ENCODE data around the gene NPTXR. TPM values are rescaled to one million over a fixed set of nuclear protein-coding genes. Genes with fewer than 3 reads are reported as not detected.

The NPTXR gene
- total RNA-seq, 4 donors from 2014 or later: 2.0 to 5.3 (median 3.6) TPM

- no peak for TF ChIP-seq CTCF (IDR thresholded peaks at IDR 0.05; ENCODE audit: low read depth)
These were observed 17.0 kb downstream of the NPTXR start for GRCh38 chr22:38826801-38827200.

- no peak for TF ChIP-seq CTCF (IDR thresholded peaks at IDR 0.05; ENCODE audit: low read depth)
These were observed 17.4 kb downstream of the NPTXR start for GRCh38 chr22:38826386-38826785.

GRCh38 chr22:38824585-38824984, 19.2 kb downstream of the NPTXR start:
- no peak for TF ChIP-seq CTCF (IDR thresholded peaks at IDR 0.05; ENCODE audit: low read depth)

GRCh38 chr22:38823637-38824036, 20.2 kb downstream of the NPTXR start:
- TF ChIP-seq CTCF (IDR thresholded peaks at IDR 0.05; ENCODE audit: low read depth): no peak

GRCh38 chr22:38823076-38823475, 20.8 kb downstream of the NPTXR start:
- TF ChIP-seq CTCF (IDR thresholded peaks at IDR 0.05; ENCODE audit: low read depth): no peak

- TF ChIP-seq CTCF (IDR thresholded peaks at IDR 0.05; ENCODE audit: low read depth): no peak
These were observed 23.8 kb downstream of the NPTXR start for GRCh38 chr22:38820020-38820419.

GRCh38 chr22:38819387-38819940, 24.4 kb downstream of the NPTXR start:
- TF ChIP-seq CTCF (IDR thresholded peaks at IDR 0.05; ENCODE audit: low read depth): no peak

Measured in subcutaneous adipose tissue (tissue), 4 donors.